HepG2 (cell line): Measurements from ENCODE around the gene RTN3.

Experiments
- EZH2 ChIP-seq: conservative IDR thresholded peaks from 2 replicates; pipeline ENCODE4 v1.6.1; 2012; ENCODE audit warnings: mild to moderate bottlenecking, low read depth, low read length, moderate library complexity
- ISX ChIP-seq: sonication (generic); formaldehyde crosslinking; conservative IDR thresholded peaks from 2 replicates; pipeline ENCODE4 v1.5.0; 2020; ENCODE audit warnings: missing genetic modification reagents
- MAFK ChIP-seq, 2 experiments: IDR thresholded peaks in 1 of 2; conservative IDR thresholded peaks in 1 of 2; 2 replicates each; pipeline ENCODE4 v1.6.1; 2011; ENCODE audit warnings: improper control_type of control experiment in 2 of 2, low read length in 2 of 2
- RFX5 ChIP-seq: IDR thresholded peaks from 2 replicates; pipeline ENCODE4 v1.6.1; 2011; ENCODE audit warnings: low read depth, low read length, improper control_type of control experiment
- RORA ChIP-seq: sonication (generic); formaldehyde crosslinking; IDR thresholded peaks from 2 replicates; pipeline ENCODE4 v1.5.0; 2020; ENCODE audit warnings: mild to moderate bottlenecking, missing genetic modification reagents, moderate library complexity
- TARDBP ChIP-seq: sonication (generic); formaldehyde crosslinking; IDR thresholded peaks from 2 replicates; pipeline ENCODE4 v1.8.0; 2022; ENCODE audit warnings: mild to moderate bottlenecking, missing genetic modification reagents
- ZNF24 ChIP-seq: fragments of 450-650 bp; IDR thresholded peaks from 2 replicates; pipeline ENCODE4 v1.6.1; 2017; ENCODE audit warnings: antibody characterized with exemption, mild to moderate bottlenecking
- TF ChIP-seq, protein P1 (sequence below): sonication (generic); formaldehyde crosslinking; IDR thresholded peaks from 2 replicates; pipeline ENCODE4 v1.5.0; 2020; ENCODE audit warnings: mild to moderate bottlenecking, missing genetic modification reagents, moderate library complexity
- TF ChIP-seq, protein P2 (sequence below): sonication (generic); formaldehyde crosslinking; IDR thresholded peaks from 2 replicates; pipeline ENCODE4 v1.9.0; 2021; ENCODE audit warnings: missing genetic modification reagents, borderline replicate concordance

DNA sequence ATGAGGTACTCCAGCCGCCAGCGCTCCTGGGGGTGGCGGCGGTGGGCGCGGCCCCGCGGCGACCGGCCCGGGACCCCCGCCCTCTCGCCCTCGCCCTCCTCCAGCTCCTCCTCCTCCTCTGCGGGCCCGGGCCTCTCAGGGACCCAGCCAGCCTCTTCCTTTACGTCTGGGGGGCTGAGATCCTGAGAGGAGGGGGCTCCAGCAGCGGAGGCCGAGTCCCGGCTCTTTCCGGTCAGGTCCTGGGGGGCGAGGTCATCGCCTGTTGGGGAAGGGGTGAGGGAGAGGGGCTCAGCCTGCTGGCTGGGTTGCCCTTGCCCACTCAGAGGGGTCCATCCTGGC is 83.0 kb downstream of the RTN3 start:
- TF ChIP-seq, protein P1, sequence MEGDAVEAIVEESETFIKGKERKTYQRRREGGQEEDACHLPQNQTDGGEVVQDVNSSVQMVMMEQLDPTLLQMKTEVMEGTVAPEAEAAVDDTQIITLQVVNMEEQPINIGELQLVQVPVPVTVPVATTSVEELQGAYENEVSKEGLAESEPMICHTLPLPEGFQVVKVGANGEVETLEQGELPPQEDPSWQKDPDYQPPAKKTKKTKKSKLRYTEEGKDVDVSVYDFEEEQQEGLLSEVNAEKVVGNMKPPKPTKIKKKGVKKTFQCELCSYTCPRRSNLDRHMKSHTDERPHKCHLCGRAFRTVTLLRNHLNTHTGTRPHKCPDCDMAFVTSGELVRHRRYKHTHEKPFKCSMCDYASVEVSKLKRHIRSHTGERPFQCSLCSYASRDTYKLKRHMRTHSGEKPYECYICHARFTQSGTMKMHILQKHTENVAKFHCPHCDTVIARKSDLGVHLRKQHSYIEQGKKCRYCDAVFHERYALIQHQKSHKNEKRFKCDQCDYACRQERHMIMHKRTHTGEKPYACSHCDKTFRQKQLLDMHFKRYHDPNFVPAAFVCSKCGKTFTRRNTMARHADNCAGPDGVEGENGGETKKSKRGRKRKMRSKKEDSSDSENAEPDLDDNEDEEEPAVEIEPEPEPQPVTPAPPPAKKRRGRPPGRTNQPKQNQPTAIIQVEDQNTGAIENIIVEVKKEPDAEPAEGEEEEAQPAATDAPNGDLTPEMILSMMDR (CRISPR knock-in tag) = no peak
- TF ChIP-seq TARDBP = no peak
- no peak for TF ChIP-seq ZNF24
- TF ChIP-seq, protein P2, sequence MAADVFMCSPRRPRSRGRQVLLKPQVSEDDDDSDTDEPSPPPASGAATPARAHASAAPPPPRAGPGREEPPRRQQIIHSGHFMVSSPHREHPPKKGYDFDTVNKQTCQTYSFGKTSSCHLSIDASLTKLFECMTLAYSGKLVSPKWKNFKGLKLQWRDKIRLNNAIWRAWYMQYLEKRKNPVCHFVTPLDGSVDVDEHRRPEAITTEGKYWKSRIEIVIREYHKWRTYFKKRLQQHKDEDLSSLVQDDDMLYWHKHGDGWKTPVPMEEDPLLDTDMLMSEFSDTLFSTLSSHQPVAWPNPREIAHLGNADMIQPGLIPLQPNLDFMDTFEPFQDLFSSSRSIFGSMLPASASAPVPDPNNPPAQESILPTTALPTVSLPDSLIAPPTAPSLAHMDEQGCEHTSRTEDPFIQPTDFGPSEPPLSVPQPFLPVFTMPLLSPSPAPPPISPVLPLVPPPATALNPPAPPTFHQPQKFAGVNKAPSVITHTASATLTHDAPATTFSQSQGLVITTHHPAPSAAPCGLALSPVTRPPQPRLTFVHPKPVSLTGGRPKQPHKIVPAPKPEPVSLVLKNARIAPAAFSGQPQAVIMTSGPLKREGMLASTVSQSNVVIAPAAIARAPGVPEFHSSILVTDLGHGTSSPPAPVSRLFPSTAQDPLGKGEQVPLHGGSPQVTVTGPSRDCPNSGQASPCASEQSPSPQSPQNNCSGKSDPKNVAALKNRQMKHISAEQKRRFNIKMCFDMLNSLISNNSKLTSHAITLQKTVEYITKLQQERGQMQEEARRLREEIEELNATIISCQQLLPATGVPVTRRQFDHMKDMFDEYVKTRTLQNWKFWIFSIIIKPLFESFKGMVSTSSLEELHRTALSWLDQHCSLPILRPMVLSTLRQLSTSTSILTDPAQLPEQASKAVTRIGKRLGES (CRISPR knock-in tag) = no peak
- no peak for TF ChIP-seq RORA (CRISPR knock-in tag)
- TF ChIP-seq MAFK (conservative IDR thresholded peaks at IDR 0.05 in 1 of 2, IDR thresholded peaks at IDR 0.05 in 1 of 2; ENCODE audit: low read length in 2 of 2) = no peak
- no peak for TF ChIP-seq RFX5
- no peak for TF ChIP-seq EZH2
- no peak for TF ChIP-seq ISX (CRISPR knock-in tag)
